CD4-positive, alpha-beta memory T cell (primary cell): ENCODE results near the gene TSPAN11. TPM values are rescaled to one million over a fixed set of nuclear protein-coding genes. Genes with fewer than 3 reads are reported as not detected.
"Not testable (repeated sequence)": the region's sequence is repeated elsewhere in the genome, so short reads cannot be mapped to it uniquely, and the experiment has no call there.

Experiments used
- CTCF ChIA-PET: fragments of 350-600 bp; sonication (Branson Sonifier 250); formaldehyde crosslinking; loops from one replicate; lab custom pipeline; 2021; ENCODE audit warnings: inconsistent platforms; ENCODE audit not compliant: partially characterized antibody; lab: Charles Lee
- POLR2A ChIA-PET: fragments of 350-600 bp; sonication (Branson Sonifier 250); formaldehyde crosslinking; loops from one replicate; lab custom pipeline; 2021; ENCODE audit not compliant: partially characterized antibody; lab: Charles Lee
- DNase-seq, 5 donors: peaks; one replicate each; pipeline versions ENCODE4 v3.0.0 to v3.0.0-alpha.2; 2020 to 2022; ENCODE audit warnings: mixed read lengths in 1 of 5
- H3K27ac ChIP-seq: one replicate; pipeline ENCODE4 v1.7.0; 2013; ENCODE audit warnings: low read depth, low read length
- H3K27me3 ChIP-seq: 2 replicates; pipeline ENCODE4 v1.7.0; 2013; ENCODE audit warnings: mild to moderate bottlenecking, low read length, moderate library complexity; ENCODE audit not compliant: insufficient read depth
- H3K36me3 ChIP-seq: 2 replicates; pipeline ENCODE4 v1.7.0; 2013; ENCODE audit warnings: mild to moderate bottlenecking, low read length, moderate library complexity; ENCODE audit not compliant: insufficient read depth
- H3K4me1 ChIP-seq: 2 replicates; pipeline ENCODE4 v1.7.0; 2013; ENCODE audit warnings: mild to moderate bottlenecking, low read length, moderate library complexity; ENCODE audit not compliant: insufficient read depth
- H3K4me3 ChIP-seq, 2 donors: one replicate each; pipeline ENCODE4 v1.7.0; 2013; ENCODE audit warnings: low read length in 2 of 2, mild to moderate bottlenecking in 1 of 2
- H3K9me3 ChIP-seq, 2 donors: one replicate each; pipeline ENCODE4 v1.7.0; 2013; ENCODE audit warnings: low read length in 2 of 2, control low read depth in 1 of 2; ENCODE audit not compliant: control insufficient read depth in 1 of 2
- H3K27ac Mint-ChIP-seq, 7 donors: one replicate each; pipeline ENCODE4 v1.8.0; 2020 to 2021; ENCODE audit warnings: mixed read lengths in 7 of 7, mild to moderate bottlenecking in 6 of 7, inconsistent platforms in 3 of 7, moderate library complexity in 3 of 7
- H3K27me3 Mint-ChIP-seq, 2 donors: one replicate each; pipeline ENCODE4 v1.8.0; 2020 to 2021; ENCODE audit warnings: mixed read lengths in 2 of 2
- H3K36me3 Mint-ChIP-seq, 2 donors: one replicate each; pipeline ENCODE4 v1.8.0; 2020 to 2021; ENCODE audit warnings: mixed read lengths in 2 of 2, inconsistent platforms in 1 of 2, mild to moderate bottlenecking in 1 of 2
- H3K4me1 Mint-ChIP-seq, 4 donors: one replicate each; pipeline ENCODE4 v1.8.0; 2020 to 2021; ENCODE audit warnings: mixed read lengths in 4 of 4, mild to moderate bottlenecking in 1 of 4
- H3K4me3 Mint-ChIP-seq, 8 donors: one replicate each; pipeline ENCODE4 v1.8.0; 2020 to 2021; ENCODE audit warnings: mixed read lengths in 8 of 8, mild to moderate bottlenecking in 7 of 8, moderate library complexity in 6 of 8, inconsistent platforms in 3 of 8
- H3K9me3 Mint-ChIP-seq, 8 donors: one replicate each; pipeline ENCODE4 v1.8.0; 2020 to 2021; ENCODE audit warnings: mixed read lengths in 8 of 8, mild to moderate bottlenecking in 5 of 8, inconsistent platforms in 3 of 8, moderate library complexity in 1 of 8
- intact Hi-C: fragments of 100-400 bp; cut with micrococcal nuclease; formaldehyde crosslinking; loops from one replicate; pipeline ENCODE4 v1.15.1; 2023
- polyA plus RNA-seq, 2 donors: library from polyadenylated mRNA; unstranded; fragments of 300-500 nt; fragmentation: Illumina TruSeq; gene quantifications; one replicate each; pipeline ENCODE4 v1.2.3, GENCODE V29; 2021
- total RNA-seq, 2 experiments: library from RNA; stranded (reverse); gene quantifications; one replicate each; pipeline ENCODE4 v1.2.3, GENCODE V29; 2021

Gene TSPAN11
- total and polyA plus RNA-seq, 4 experiments from 2014 or later, result not detected

DNA sequence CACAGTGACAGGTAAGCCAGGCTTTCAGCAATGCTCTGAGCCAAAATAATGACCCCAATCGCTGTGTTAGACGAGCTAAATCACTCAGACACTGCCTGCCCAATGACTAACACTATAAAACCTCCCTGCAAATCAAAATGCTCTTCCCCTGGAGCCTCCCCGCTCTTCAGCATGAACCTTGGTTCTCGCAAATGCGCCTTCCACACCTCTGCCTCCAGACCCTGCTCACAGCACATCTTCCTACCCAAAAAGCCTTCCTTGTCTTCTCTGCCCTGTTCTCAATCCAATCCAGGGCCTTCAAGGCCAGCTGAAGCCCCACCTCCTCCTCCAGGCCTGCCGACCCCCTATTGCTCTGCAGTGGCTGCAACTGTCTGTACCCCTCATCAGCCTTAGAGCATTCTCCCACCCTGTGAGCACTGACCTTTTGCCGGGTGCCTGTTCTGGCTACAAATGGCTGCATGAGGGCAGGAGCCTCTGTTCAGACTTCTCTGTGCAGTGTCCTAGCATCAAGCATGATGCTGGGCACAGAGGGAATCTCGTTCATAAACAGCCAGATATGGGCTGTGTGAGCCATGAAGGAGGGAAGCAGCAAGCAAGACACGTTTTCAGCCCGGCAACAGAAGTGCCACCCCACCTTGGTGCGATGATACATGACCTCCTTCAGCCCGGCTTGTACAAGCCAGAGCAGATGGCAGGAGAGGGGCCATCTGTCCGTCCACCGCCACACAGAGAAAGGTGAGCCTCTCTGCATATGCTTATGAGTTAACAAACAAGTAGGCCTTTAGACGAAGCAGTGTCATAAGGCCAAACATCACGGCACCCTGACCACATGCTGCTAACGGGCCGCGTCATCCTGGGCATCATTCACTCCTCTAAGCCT, 82.7 kb downstream of the TSPAN11 start:
- POLR2A ChIA-PET, result no interaction called here
- Mint-ChIP-seq H3K27me3 (peaks cover 1 to 2% of the 10 kb centered on the region in 2 donors), H3K4me1 (no peaks in the 10 kb centered on the region), H3K4me3 (no peak overlapping the region), H3K9me3 (no peaks in the 10 kb centered on the region), H3K27ac (peak overlapping the region in 1 of 7 donors; percentile 9), H3K36me3 (no peaks in the 10 kb centered on the region)
- no peak overlapping the region for H3K4me3 ChIP-seq
- CTCF ChIA-PET, result no interaction called here
- no peak for DNase-seq
- H3K27ac ChIP-seq, result no peak overlapping the region
- intact Hi-C loops, result no loop called here
- no peaks in the 10 kb centered on the region for H3K36me3 ChIP-seq
- no peaks in the 10 kb centered on the region for H3K27me3 ChIP-seq
- no peaks in the 10 kb centered on the region for H3K9me3 ChIP-seq
- H3K4me1 ChIP-seq, result no peaks in the 10 kb centered on the region

DNA sequence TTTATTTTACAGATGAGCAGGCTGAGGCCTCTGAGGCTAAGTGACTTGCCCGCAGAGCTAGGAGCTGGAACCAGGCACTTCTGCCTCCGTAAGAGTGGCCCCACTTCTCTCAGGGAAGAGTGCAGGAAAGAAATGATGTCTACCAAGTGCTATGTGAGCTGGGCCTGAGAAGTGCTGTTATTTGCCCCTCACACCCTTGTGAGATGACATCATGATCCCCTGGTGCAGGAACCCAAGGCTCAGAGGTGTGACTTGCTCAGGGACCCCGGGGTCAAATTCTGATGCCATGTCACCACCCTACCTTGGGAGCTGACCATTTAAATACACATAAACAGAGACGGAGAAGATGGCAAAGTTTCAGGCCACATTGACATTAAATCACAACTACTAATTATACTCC, 83.4 kb downstream of the TSPAN11 start:
- POLR2A ChIA-PET, result no interaction called here
- CTCF ChIA-PET, result interaction anchor here (1.8 kb wide), 1 partner anchor 24 kb away, joined by 4 read pairs; no protein-coding TSS in a partner anchor

DNA sequence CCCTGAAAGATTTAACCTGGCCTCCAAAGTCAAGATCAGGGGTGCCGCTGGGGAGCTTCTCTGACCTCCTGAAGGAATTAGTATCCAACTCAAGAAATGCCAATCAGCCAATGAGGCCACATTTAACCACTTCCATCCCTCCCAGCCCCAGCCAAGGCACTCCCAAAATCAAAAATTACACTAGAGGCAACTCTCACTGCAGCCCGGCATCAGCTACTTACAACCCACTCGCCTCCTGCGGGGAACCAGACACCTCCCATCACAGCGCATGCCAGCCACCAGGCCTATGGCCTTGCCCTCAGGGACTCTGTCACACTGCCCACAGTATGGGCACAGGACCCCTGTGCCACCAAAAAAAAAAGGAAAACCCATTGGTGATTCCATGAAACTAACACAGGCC, 84.8 kb downstream of the TSPAN11 start:
- CTCF ChIA-PET, result interaction anchor here (1.3 to 1.8 kb wide), 3 partner anchors 16 to 164 kb away, joined by 3 to 4 read pairs (median 3); no protein-coding TSS in a partner anchor
- H3K4me1 ChIP-seq, result no peaks in the 10 kb centered on the region
- H3K27me3 Mint-ChIP-seq, result peaks cover 5 to 8% of the 10 kb centered on the region in 2 donors

More for the DNA sequence above, 83.4 kb downstream of the TSPAN11 start:
- H3K27me3 Mint-ChIP-seq, result peaks cover 3% of the 10 kb centered on the region in 2 donors
- no peak overlapping the region for H3K27ac Mint-ChIP-seq
- Histone ChIP-seq H3K36me3 (no peaks in the 10 kb centered on the region), H3K27ac (no peak overlapping the region), H3K4me3 (no peak overlapping the region), H3K4me1 (no peaks in the 10 kb centered on the region), H3K27me3 (no peaks in the 10 kb centered on the region), H3K9me3 (no peaks in the 10 kb centered on the region)
- H3K4me3 Mint-ChIP-seq, result no peak overlapping the region
- no peaks in the 10 kb centered on the region for H3K9me3 Mint-ChIP-seq
- no peaks in the 10 kb centered on the region for H3K4me1 Mint-ChIP-seq
- DNase-seq, result no peak
- intact Hi-C loops, result no loop called here
- H3K36me3 Mint-ChIP-seq, result no peaks in the 10 kb centered on the region

DNA sequence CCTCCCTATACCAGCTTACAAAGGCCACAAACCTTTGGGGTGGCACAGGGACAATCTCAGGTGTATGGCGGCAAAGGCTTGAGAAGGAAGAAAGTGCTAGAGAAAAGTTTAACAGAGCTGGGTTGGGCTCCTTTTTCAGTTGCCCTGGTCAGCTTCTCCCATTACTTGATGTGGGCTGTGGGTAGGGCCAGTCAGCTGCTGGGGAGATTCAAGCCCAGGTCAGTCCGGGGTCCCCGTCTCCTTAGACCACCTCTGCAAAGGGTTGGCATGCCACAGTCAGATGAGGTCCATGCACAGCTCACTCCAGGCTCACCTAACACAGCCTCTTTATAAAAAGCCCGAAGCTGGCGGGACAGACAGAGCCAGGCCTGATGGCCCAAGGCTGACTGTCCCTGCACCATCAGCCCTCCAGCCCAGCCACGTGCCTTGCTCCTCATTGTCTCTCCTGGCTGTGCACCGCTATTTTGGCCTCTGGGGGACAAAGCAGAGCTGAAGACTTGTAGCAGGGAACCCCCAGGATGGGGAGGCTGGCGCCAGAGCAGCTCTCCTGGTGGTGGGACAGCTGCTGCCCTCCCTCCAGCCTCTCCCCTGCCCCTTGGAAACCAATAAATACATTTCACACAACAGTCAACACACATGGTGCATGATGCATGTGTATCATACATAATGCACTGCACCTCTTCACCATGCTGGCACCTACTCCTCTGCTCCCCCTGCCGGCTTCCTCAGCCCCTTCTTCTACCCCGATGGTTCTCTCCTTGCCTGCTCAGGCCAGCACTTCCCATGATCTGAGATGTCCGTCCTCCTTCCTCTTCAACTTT, 85.4 kb downstream of the TSPAN11 start:
- H3K9me3 ChIP-seq, result no peaks in the 10 kb centered on the region

More for the DNA sequence above, 84.8 kb downstream of the TSPAN11 start:
- Histone ChIP-seq H3K36me3 (no peaks in the 10 kb centered on the region), H3K27ac (no peak overlapping the region), H3K27me3 (no peaks in the 10 kb centered on the region), H3K9me3 (no peaks in the 10 kb centered on the region), H3K4me3 (no peak overlapping the region)
- no peak for DNase-seq
- POLR2A ChIA-PET, result no interaction called here
- no peak overlapping the region for H3K4me3 Mint-ChIP-seq
- H3K4me1 Mint-ChIP-seq, result no peaks in the 10 kb centered on the region
- H3K27ac Mint-ChIP-seq, result no peak overlapping the region
- no peaks in the 10 kb centered on the region for H3K9me3 Mint-ChIP-seq
- intact Hi-C loops, result no loop called here
- no peaks in the 10 kb centered on the region for H3K36me3 Mint-ChIP-seq

DNA sequence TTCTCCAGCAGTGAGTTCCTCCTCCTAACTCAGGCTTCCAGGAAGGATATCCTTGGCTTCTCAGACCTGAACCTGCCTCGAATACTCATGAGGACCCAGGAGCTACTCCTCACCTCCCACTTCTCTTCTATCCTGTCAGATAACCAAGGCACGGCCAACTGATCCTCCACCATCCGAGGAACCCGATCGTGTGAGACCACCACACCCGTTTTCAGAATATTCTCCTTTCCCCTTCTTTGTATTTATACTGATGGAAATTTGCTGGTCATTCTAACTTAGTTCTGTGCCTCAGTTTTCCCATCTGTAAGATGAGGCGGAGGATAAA, 86.0 kb downstream of the TSPAN11 start:
- H3K27ac ChIP-seq, H3K4me3 Mint-ChIP-seq, H3K36me3 ChIP-seq, POLR2A ChIA-PET, H3K4me1 Mint-ChIP-seq, H3K9me3 ChIP-seq, H3K4me1 ChIP-seq, intact Hi-C loops, H3K27me3 Mint-ChIP-seq, H3K27me3 ChIP-seq, H3K4me3 ChIP-seq, H3K27ac Mint-ChIP-seq, H3K9me3 Mint-ChIP-seq, DNase-seq, H3K36me3 Mint-ChIP-seq: not testable (repeated sequence)
- CTCF ChIA-PET, result interaction anchor here (1.3 kb wide), 1 partner anchor 15 kb away, joined by 3 read pairs; no protein-coding TSS in a partner anchor

More for the DNA sequence above, 85.4 kb downstream of the TSPAN11 start:
- H3K27me3 Mint-ChIP-seq, result peaks cover 5 to 8% of the 10 kb centered on the region in 2 donors
- no peak overlapping the region for H3K27ac Mint-ChIP-seq
- no peaks in the 10 kb centered on the region for H3K9me3 Mint-ChIP-seq
- Histone ChIP-seq H3K4me3 (no peak overlapping the region), H3K4me1 (no peaks in the 10 kb centered on the region), H3K27ac (no peak overlapping the region), H3K27me3 (no peaks in the 10 kb centered on the region), H3K36me3 (no peaks in the 10 kb centered on the region)
- POLR2A ChIA-PET, result no interaction called here
- DNase-seq, result no peak
- no peaks in the 10 kb centered on the region for H3K36me3 Mint-ChIP-seq
- intact Hi-C loops, result no loop called here
- no peaks in the 10 kb centered on the region for H3K4me1 Mint-ChIP-seq
- H3K4me3 Mint-ChIP-seq, result no peak overlapping the region
- CTCF ChIA-PET, result interaction anchor here (1.3 to 1.8 kb wide), 3 partner anchors 16 to 164 kb away, joined by 3 to 4 read pairs (median 3); no protein-coding TSS in a partner anchor

DNA sequence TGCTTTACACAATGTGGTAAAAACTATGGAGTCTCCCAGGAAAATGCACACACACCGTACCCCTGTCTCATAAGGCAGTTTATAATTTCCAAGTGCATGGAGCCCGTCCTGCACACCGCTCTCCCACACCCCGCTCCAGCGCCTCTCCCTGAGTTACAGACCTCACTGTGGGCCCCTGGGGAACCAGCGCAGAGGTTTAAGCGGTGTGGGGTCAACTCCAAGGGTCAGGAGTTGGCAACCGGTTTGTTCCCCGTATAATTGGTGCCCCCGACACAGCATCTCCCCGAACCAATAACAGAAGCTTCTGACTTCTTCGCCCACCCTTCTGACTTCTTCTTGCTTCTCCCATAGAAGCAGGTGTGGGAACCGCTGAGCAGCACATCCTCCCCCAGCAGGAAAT, 88.7 kb downstream of the TSPAN11 start:
- Histone ChIP-seq H3K9me3 (no peaks in the 10 kb centered on the region), H3K27me3 (no peaks in the 10 kb centered on the region), H3K36me3 (no peaks in the 10 kb centered on the region), H3K27ac (no peak overlapping the region), H3K4me1 (no peaks in the 10 kb centered on the region), H3K4me3 (no peak overlapping the region)
- ChIA-PET POLR2A (no interaction called here), CTCF (no interaction called here)
- no peak for DNase-seq
- Mint-ChIP-seq H3K27me3 (peaks cover 9 to 21% of the 10 kb centered on the region in 2 donors), H3K4me1 (no peaks in the 10 kb centered on the region), H3K4me3 (no peak overlapping the region), H3K36me3 (no peaks in the 10 kb centered on the region), H3K27ac (no peak overlapping the region), H3K9me3 (peaks cover 0 to 4% (median 0%) of the 10 kb centered on the region in 8 donors)
- intact Hi-C loops, result no loop called here

DNA sequence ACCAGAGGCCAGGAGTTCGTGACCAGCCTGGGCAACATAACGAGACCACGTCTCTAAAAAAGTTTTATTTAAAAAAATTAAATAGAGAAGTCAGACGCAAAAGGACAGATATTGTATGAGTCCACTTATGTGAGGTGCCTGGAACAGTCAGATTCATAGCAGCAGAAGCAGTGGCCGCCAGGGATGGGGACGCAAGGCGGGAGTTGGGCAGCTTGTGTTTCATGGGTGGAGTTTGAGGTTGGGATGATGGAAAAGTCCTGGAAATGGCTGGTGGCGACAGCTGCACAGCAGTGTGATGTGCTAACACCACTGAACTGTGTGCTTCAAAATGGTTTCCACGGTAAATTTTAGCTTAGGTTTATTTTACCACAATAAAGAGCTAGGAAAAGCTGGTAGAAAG, 89.5 kb downstream of the TSPAN11 start:
- Histone ChIP-seq H3K36me3 (no peaks in the 10 kb centered on the region), H3K9me3 (no peaks in the 10 kb centered on the region), H3K4me1 (no peaks in the 10 kb centered on the region), H3K27ac (no peak overlapping the region), H3K4me3 (no peak overlapping the region), H3K27me3 (no peaks in the 10 kb centered on the region)
- CTCF ChIA-PET, result no interaction called here
- H3K4me3 Mint-ChIP-seq, result peak overlapping the region in 1 of 8 donors; percentile 66
- peaks cover 9 to 23% of the 10 kb centered on the region in 2 donors for H3K27me3 Mint-ChIP-seq
- H3K9me3 Mint-ChIP-seq, result peaks cover 0 to 4% (median 0%) of the 10 kb centered on the region in 8 donors
- no peaks in the 10 kb centered on the region for H3K36me3 Mint-ChIP-seq
- DNase-seq, result no peak
- H3K4me1 Mint-ChIP-seq, result no peaks in the 10 kb centered on the region
- POLR2A ChIA-PET, result no interaction called here
- intact Hi-C loops, result no loop called here
- H3K27ac Mint-ChIP-seq, result no peak overlapping the region
